ENCODE measurements around the gene FRK. TPM values are rescaled to one million over a fixed set of nuclear protein-coding genes. Genes with fewer than 3 reads are reported as not detected.

Gene FRK
- total and polyA plus RNA-seq, 8 donors, result 1.0 to 23.3 (median 6.2) TPM

DNA sequence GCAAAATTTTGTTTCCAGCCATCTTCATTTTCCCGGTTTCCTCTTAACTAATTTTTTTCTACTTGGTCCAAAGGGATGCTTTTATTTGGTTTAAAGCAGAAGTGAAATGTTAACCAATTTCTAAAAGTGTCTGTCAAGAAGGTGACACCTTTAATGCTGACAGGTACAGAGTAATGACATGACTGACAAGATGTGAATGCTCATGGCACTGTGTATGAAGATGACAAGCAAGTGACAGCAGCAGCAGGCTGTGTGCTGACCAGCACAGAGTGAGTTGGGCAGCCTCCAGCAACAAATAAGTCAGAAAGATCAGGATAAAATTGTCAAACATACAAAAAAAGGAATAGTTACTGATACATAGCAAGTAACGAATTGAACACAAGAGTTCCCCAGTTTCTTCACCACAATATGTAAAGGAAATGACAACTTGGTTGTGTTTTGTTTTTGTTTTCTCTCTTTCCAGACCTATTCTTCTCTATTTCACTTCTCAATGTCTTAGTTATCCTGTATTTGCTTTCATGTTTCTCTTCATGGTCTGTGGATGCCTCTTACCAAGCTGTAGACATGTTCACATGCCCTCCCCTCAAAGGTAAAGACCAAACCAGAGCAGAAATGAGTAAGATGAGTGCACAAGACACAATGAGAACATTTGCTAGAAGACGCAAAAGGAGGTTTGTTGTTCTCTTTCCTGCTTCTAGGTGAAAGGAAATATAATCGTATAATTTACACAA is 174.9 kb downstream of the FRK start:
- no peak for TF ChIP-seq POLR2AphosphoS5 (IDR thresholded peaks at IDR 0.05)
- TF ChIP-seq EP300 (IDR thresholded peaks at IDR 0.05), result no peak
- TF ChIP-seq, protein P1, sequence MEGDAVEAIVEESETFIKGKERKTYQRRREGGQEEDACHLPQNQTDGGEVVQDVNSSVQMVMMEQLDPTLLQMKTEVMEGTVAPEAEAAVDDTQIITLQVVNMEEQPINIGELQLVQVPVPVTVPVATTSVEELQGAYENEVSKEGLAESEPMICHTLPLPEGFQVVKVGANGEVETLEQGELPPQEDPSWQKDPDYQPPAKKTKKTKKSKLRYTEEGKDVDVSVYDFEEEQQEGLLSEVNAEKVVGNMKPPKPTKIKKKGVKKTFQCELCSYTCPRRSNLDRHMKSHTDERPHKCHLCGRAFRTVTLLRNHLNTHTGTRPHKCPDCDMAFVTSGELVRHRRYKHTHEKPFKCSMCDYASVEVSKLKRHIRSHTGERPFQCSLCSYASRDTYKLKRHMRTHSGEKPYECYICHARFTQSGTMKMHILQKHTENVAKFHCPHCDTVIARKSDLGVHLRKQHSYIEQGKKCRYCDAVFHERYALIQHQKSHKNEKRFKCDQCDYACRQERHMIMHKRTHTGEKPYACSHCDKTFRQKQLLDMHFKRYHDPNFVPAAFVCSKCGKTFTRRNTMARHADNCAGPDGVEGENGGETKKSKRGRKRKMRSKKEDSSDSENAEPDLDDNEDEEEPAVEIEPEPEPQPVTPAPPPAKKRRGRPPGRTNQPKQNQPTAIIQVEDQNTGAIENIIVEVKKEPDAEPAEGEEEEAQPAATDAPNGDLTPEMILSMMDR (IDR thresholded peaks at IDR 0.05), result no peak
- TF ChIP-seq POLR2A (IDR thresholded peaks at IDR 0.05), result no peak
- H3K36me3 ChIP-seq, result no peaks in the 10 kb centered on the region
- no peaks in the 10 kb centered on the region for H3K4me1 ChIP-seq
- no peaks in the 10 kb centered on the region for H3K9me3 ChIP-seq
- DNase-seq, result no peak
- no peak overlapping the region for H3K4me3 ChIP-seq
- intact Hi-C loops (cut with DNase I; ENCODE audit: low total_unique reads), result no loop called here
- H3K27ac ChIP-seq, result no peak overlapping the region
- H3K27me3 ChIP-seq, result no peaks in the 10 kb centered on the region
- WGBS, 5 donors, result 70 to 83% (median 75%) methylated on average over 4 of the region's 4 CpGs

DNA sequence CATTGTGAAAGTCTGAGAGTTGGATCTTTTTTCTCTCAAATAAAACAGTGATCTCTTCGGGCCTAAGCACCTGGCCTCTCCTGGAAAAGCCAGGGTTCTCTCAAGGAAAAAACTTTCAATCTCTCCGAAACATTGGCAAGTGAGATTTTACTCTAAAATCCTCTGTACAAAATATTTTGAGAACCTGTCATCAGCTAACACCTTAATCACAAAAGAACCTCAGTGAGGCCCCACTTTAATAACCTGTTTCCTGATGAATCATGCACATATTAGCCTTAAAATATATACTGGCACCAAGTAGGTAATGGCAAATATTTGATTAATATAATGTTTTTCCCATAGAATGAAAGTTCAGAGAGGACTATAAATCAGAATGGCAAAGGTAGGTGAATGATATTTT is 177.9 kb downstream of the FRK start:
- Histone ChIP-seq H3K4me3 (no peak overlapping the region), H3K27me3 (no peaks in the 10 kb centered on the region), H3K36me3 (no peaks in the 10 kb centered on the region), H3K9me3 (no peaks in the 10 kb centered on the region), H3K4me1 (no peaks in the 10 kb centered on the region), H3K27ac (no peak overlapping the region)
- TF ChIP-seq POLR2A (IDR thresholded peaks at IDR 0.05), result no peak
- TF ChIP-seq, protein P1 (IDR thresholded peaks at IDR 0.05), result no peak
- no peak for TF ChIP-seq EP300 (IDR thresholded peaks at IDR 0.05)
- TF ChIP-seq POLR2AphosphoS5 (IDR thresholded peaks at IDR 0.05), result no peak
- intact Hi-C loops (cut with DNase I; ENCODE audit: low total_unique reads), result no loop called here
- WGBS, 5 donors, result 62 to 87% (median 81%) methylated on average over 2 of the region's 2 CpGs
- DNase-seq, result no peak

DNA sequence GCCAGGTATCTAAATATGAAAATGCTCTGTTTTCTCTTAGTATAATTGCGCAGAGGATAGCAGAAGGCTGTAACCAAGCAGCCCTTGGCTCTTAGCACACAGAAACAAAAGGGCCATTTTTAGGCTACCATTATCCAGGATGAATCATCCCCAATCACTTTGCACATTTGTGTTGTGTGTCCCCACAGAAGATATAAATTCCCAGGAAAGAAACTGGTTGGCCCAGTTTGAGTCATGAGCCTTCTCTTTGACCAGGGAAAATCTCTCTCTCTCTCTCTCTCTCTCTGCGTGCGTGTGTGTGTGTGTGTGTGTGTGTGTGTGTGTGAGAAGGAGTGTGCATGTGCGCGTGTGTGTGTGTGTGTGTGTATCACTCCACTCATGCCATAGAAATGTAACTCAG is 178.5 kb downstream of the FRK start:
- no peak overlapping the region for H3K4me3 ChIP-seq
- H3K27ac ChIP-seq, result no peak overlapping the region
- intact Hi-C loops (cut with DNase I; ENCODE audit: low total_unique reads), result no loop called here
- H3K9me3 ChIP-seq, result no peaks in the 10 kb centered on the region
- WGBS, 5 donors, result 45 to 70% (median 61%) methylated on average over 5 of the region's 5 CpGs
- DNase-seq, result peak in 1 of 2 donors; percentile 41
- no peaks in the 10 kb centered on the region for H3K4me1 ChIP-seq
- H3K36me3 ChIP-seq, result no peaks in the 10 kb centered on the region
- TF ChIP-seq POLR2AphosphoS5 (IDR thresholded peaks at IDR 0.05) (no peak), POLR2A (IDR thresholded peaks at IDR 0.05) (no peak), EP300 (IDR thresholded peaks at IDR 0.05) (no peak)
- TF ChIP-seq, protein P1 (IDR thresholded peaks at IDR 0.05), result no peak
- no peaks in the 10 kb centered on the region for H3K27me3 ChIP-seq

Other genes with a start within 250 kb of the FRK start
- gene NT5DC1, start 40.0 kb upstream of the FRK start, total RNA-seq, result 100 to 1,000 TPM in 1 of 5 donors, 10 to 100 TPM in 4; 15.6 to 136 (median 22.9) TPM
- 10 to 100 TPM in 2 of 3 donors, 1 to 10 TPM in 1; 8.0 to 14.7 (median 12.7) TPM for gene NT5DC1, start 40.0 kb upstream of the FRK start, polyA plus RNA-seq
- under 1 TPM in 1 of 5 donors, not detected in 4; 0.37 TPM for gene COL10A1, start 65.2 kb upstream of the FRK start, total RNA-seq
- gene COL10A1, start 65.2 kb upstream of the FRK start, polyA plus RNA-seq, result not detected
- 10 to 100 TPM in 2 of 5 donors, 1 to 10 TPM in 3; 2.3 to 33.5 (median 8.7) TPM for gene TSPYL4, start 193.2 kb upstream of the FRK start, total RNA-seq
- 10 to 100 TPM in 1 of 3 donors, 1 to 10 TPM in 2; 5.8 to 10.4 (median 9.5) TPM for gene TSPYL4, start 193.2 kb upstream of the FRK start, polyA plus RNA-seq
- 10 to 100 TPM in 4 of 5 donors, 1 to 10 TPM in 1; 2.9 to 77.1 (median 33.5) TPM for gene TSPYL1, start 219.0 kb upstream of the FRK start, total RNA-seq
- gene TSPYL1, start 219.0 kb upstream of the FRK start, polyA plus RNA-seq, result 10 to 100 TPM; 19.6 to 30.7 (median 25.7) TPM

All from stomach (tissue), 9 donors.